ENCODE measurements around the gene IFRD2. TPM values are rescaled to one million over a fixed set of nuclear protein-coding genes. Genes with fewer than 3 reads are reported as not detected.

The IFRD2 gene
- total RNA-seq, 1 donor from 2014 or later, result 38.2 TPM

DNA sequence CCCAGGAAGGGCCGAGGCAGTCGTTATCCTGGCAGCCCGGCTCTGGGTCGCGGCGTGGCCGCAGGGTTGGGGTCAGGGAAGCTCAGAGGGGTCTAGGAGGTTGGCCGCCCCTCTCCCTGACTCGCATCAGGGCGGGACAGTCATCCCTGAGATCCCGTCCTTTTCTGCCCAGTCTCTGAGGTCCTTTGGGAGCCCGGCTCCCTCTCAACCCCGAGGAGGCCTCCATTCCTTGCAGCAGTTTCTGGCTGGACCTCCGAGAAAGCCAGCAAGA lies 29.8 kb upstream of the IFRD2 start:
- Mint-ChIP-seq H3K9me3 (ENCODE audit: unreplicated experiment) (peaks cover 6% of the 10 kb centered on the region), H3K27me3 (ENCODE audit: unreplicated experiment) (peaks cover 8% of the 10 kb centered on the region), H3K27ac (ENCODE audit: unreplicated experiment) (peak overlapping the region; percentile 95), H3K4me1 (ENCODE audit: low read depth, unreplicated experiment) (peaks cover 16% of the 10 kb centered on the region), H3K36me3 (ENCODE audit: unreplicated experiment) (no peaks in the 10 kb centered on the region), H3K4me3 (ENCODE audit: unreplicated experiment) (peak overlapping the region; percentile 34)
- TF ChIP-seq, protein P1, sequence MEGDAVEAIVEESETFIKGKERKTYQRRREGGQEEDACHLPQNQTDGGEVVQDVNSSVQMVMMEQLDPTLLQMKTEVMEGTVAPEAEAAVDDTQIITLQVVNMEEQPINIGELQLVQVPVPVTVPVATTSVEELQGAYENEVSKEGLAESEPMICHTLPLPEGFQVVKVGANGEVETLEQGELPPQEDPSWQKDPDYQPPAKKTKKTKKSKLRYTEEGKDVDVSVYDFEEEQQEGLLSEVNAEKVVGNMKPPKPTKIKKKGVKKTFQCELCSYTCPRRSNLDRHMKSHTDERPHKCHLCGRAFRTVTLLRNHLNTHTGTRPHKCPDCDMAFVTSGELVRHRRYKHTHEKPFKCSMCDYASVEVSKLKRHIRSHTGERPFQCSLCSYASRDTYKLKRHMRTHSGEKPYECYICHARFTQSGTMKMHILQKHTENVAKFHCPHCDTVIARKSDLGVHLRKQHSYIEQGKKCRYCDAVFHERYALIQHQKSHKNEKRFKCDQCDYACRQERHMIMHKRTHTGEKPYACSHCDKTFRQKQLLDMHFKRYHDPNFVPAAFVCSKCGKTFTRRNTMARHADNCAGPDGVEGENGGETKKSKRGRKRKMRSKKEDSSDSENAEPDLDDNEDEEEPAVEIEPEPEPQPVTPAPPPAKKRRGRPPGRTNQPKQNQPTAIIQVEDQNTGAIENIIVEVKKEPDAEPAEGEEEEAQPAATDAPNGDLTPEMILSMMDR (IDR thresholded peaks at IDR 0.05; ENCODE audit: partially characterized antibody, unreplicated experiment), result no peak
- DNase-seq, result no peak

DNA sequence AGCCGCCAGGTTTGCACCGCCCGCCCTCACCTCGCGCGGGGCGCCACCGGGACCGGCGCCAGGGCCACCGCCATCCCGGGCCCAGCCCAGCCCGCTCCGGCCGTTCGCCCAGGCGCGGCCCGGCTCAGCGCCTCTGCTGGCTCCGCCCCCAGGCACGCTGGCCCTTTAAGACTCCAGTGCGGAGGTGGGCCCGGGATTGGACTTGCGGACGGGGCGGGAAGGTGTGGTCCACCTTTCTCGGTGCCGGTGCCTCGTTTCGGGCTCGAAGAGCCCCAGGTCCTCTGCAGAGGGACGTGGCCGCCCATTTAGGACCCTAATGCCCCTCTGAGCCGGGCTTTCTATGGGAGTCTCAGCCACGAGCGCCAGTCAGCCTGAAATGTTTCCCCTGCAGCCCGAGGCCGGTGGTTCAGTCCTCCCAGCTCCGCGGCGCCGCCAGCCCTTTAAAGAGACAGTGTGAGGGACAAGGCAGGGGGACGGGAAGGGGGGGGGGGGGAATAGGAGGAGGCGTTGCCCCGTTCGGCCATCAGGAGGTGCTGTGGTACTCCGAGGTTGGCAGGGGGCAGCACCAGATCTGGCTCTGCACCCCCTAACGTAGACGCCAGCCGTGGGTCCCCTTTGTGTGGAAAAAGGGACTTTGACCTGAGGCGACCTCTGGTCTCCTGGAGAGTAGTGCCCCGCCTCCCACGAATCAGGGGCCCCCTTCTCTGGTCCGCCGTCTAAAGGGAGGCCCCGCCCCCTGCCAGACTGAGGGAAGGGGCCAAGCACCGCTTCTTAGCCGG lies 29.3 kb upstream of the IFRD2 start:
- H3K4me1 Mint-ChIP-seq (ENCODE audit: low read depth, unreplicated experiment), result peaks cover 16% of the 10 kb centered on the region
- peaks cover 6% of the 10 kb centered on the region for H3K9me3 Mint-ChIP-seq (ENCODE audit: unreplicated experiment)
- TF ChIP-seq, protein P1 (IDR thresholded peaks at IDR 0.05; ENCODE audit: partially characterized antibody, unreplicated experiment), result peak; percentile 70
- peak overlapping the region; percentile 82 for H3K4me3 Mint-ChIP-seq (ENCODE audit: unreplicated experiment)
- peak overlapping the region; percentile 95 for H3K27ac Mint-ChIP-seq (ENCODE audit: unreplicated experiment)
- peak; percentile 89 for DNase-seq
- H3K36me3 Mint-ChIP-seq (ENCODE audit: unreplicated experiment), result no peaks in the 10 kb centered on the region
- peaks cover 8% of the 10 kb centered on the region for H3K27me3 Mint-ChIP-seq (ENCODE audit: unreplicated experiment)

DNA sequence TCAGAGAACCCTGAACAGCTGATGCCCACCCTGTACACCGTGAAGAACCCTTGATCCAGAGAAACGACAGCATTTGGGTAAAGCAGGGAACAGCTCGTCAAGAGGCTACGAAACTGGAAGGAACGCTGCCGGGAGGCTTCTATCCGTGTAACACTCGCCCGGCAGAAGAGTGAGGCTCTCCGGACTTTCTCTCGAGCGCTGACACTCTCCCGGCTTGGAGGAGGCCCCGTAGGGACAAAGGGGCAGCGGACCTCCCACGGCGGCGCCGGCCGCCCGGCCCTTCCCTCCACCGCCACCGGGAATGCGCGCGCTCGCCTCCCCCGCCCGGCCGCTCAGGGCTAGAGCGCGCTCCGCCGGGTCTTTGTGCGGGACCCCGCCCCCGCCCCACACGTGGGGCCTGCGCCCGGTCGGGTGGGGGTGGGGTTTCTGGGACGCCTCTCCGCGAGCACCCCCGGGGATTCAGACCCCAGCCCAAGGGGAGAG lies 28.7 kb upstream of the IFRD2 start:
- H3K36me3 Mint-ChIP-seq (ENCODE audit: unreplicated experiment), result no peaks in the 10 kb centered on the region
- TF ChIP-seq, protein P1 (IDR thresholded peaks at IDR 0.05; ENCODE audit: partially characterized antibody, unreplicated experiment), result no peak
- H3K27me3 Mint-ChIP-seq (ENCODE audit: unreplicated experiment), result peaks cover 10% of the 10 kb centered on the region

DNA sequence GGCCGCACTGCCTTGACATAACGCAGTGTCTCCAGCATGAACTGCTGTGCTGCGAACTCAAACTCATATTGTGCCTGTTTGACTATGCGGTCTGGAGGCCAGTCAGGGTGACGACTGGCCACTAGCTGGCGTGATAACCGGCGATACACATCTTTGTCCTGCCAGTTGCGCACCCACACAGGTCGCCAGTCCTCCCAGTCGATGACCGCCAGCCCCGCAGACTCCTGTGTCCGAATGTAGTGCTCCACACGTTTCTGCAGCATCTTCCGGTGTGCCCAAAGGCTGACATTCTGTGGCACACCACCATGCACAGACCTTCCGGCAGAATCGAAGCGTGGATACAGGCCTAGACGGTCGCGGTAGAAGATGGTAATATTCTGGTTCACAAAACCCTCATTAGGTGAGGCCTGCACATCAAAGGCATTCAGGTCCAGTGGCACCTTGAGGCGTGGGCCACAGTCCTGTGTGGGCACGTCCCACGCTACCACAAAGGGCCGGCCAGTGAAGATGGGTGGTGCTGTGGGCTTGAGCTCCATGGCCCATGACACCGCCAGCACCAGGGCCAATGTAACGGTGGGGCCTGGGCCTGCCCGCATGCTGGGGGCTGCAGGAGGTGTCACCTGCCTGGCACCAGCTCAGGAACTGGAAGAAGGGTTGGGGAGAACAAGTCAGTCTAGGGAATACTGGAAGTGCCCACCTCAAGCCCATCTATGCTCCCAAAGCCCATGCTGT lies 27.8 kb upstream of the IFRD2 start:
- no peak for DNase-seq
- Mint-ChIP-seq H3K36me3 (ENCODE audit: unreplicated experiment) (no peaks in the 10 kb centered on the region), H3K27ac (ENCODE audit: unreplicated experiment) (peak overlapping the region; percentile 96), H3K4me1 (ENCODE audit: low read depth, unreplicated experiment) (peaks cover 16% of the 10 kb centered on the region), H3K4me3 (ENCODE audit: unreplicated experiment) (peak overlapping the region; percentile 94), H3K9me3 (ENCODE audit: unreplicated experiment) (peaks cover 6% of the 10 kb centered on the region), H3K27me3 (ENCODE audit: unreplicated experiment) (peaks cover 14% of the 10 kb centered on the region)
- TF ChIP-seq, protein P1 (IDR thresholded peaks at IDR 0.05; ENCODE audit: partially characterized antibody, unreplicated experiment), result no peak

More for the DNA sequence above, 28.7 kb upstream of the IFRD2 start:
- Mint-ChIP-seq H3K4me1 (ENCODE audit: low read depth, unreplicated experiment) (peaks cover 16% of the 10 kb centered on the region), H3K9me3 (ENCODE audit: unreplicated experiment) (peaks cover 6% of the 10 kb centered on the region), H3K4me3 (ENCODE audit: unreplicated experiment) (peak overlapping the region; percentile 94), H3K27ac (ENCODE audit: unreplicated experiment) (peak overlapping the region; percentile 96)
- DNase-seq, result peak; percentile 88
